Skeletal muscle cell (primary cell): Measurements from ENCODE around the gene PIAS1.
"Not testable (repeated sequence)": the region's sequence is repeated elsewhere in the genome, so short reads cannot be mapped to it uniquely, and the experiment has no call there.

Source experiments
- DNase-seq: peaks from one replicate; pipeline ENCODE4 v3.0.0-alpha.2; 2010; ENCODE audit warnings: low read depth
- H3K4me3 ChIP-seq: 2 replicates; pipeline ENCODE4 v1.5.1; 2011; ENCODE audit warnings: low read depth, mild to moderate bottlenecking, control low read depth, low read length, moderate library complexity

PIAS1 gene

GRCh38 chr15:68208636-68209240 is 154.6 kb downstream of the PIAS1 start:
- no peak for DNase-seq
- H3K4me3 ChIP-seq: no peak overlapping the region

GRCh38 chr15:68209272-68209671 is 155.2 kb downstream of the PIAS1 start:
- no peak for DNase-seq
- no peak overlapping the region for H3K4me3 ChIP-seq

- no peak overlapping the region for H3K4me3 ChIP-seq
- no peak for DNase-seq
Observed at GRCh38 chr15:68209735-68210408, 155.8 kb downstream of the PIAS1 start.

- no peak for DNase-seq
- H3K4me3 ChIP-seq: no peak overlapping the region
Observed at GRCh38 chr15:68210409-68210756, 156.3 kb downstream of the PIAS1 start.

GRCh38 chr15:68210821-68211655 is 156.9 kb downstream of the PIAS1 start:
- peak; percentile 8 for DNase-seq
- H3K4me3 ChIP-seq: no peak overlapping the region

- DNase-seq: no peak
Observed at GRCh38 chr15:68211656-68212320, 157.7 kb downstream of the PIAS1 start.

GRCh38 chr15:68213491-68213845 is 159.4 kb downstream of the PIAS1 start:
- DNase-seq, H3K4me3 ChIP-seq: not testable (repeated sequence)

More at GRCh38 chr15:68211656-68212320, 157.7 kb downstream of the PIAS1 start:
- no peak overlapping the region for H3K4me3 ChIP-seq

- no peak overlapping the region for H3K4me3 ChIP-seq
- no peak for DNase-seq
Observed at GRCh38 chr15:68213991-68214837, 160.1 kb downstream of the PIAS1 start.

GRCh38 chr15:68214838-68215254 is 160.7 kb downstream of the PIAS1 start:
- H3K4me3 ChIP-seq: no peak overlapping the region
- DNase-seq: no peak

- H3K4me3 ChIP-seq: no peak overlapping the region
- no peak for DNase-seq
Observed at GRCh38 chr15:68217341-68217740, 163.2 kb downstream of the PIAS1 start.

- no peak for DNase-seq
- no peak overlapping the region for H3K4me3 ChIP-seq
Observed at GRCh38 chr15:68218331-68218730, 164.2 kb downstream of the PIAS1 start.

GRCh38 chr15:68218847-68219798 is 165.0 kb downstream of the PIAS1 start:
- no peak overlapping the region for H3K4me3 ChIP-seq
- DNase-seq: no peak

- no peak overlapping the region for H3K4me3 ChIP-seq
Observed at GRCh38 chr15:68220489-68220888, 166.4 kb downstream of the PIAS1 start.

GRCh38 chr15:68220967-68221366 is 166.9 kb downstream of the PIAS1 start:
- no peak for DNase-seq
- H3K4me3 ChIP-seq: no peak overlapping the region

More at GRCh38 chr15:68220489-68220888, 166.4 kb downstream of the PIAS1 start:
- DNase-seq: no peak

GRCh38 chr15:68221530-68222431 is 167.7 kb downstream of the PIAS1 start:
- not testable (repeated sequence) for DNase-seq, H3K4me3 ChIP-seq

- H3K4me3 ChIP-seq, DNase-seq: not testable (repeated sequence)
Observed at GRCh38 chr15:68222432-68222743, 168.3 kb downstream of the PIAS1 start.

GRCh38 chr15:68223171-68223570 is 169.1 kb downstream of the PIAS1 start:
- H3K4me3 ChIP-seq: no peak overlapping the region
- DNase-seq: no peak
